HL-60 (cell line): ENCODE measurements around the gene CLEC20A.

Experiments
- DNase-seq, 2 experiments: peaks; one replicate each; pipeline ENCODE4 v3.0.0-alpha.2; 2010 to 2020; ENCODE audit warnings: low read depth in 1 of 2, low spot score in 1 of 2
- H3K27ac ChIP-seq: fragments of 250-450 bp; sonication (Bioruptor Pico); replicated peaks from 2 replicates; pipeline ENCODE4 v1.5.1; 2020; ENCODE audit warnings: mild to moderate bottlenecking, moderate library complexity
- H3K27me3 ChIP-seq: fragments of 250-450 bp; sonication (Bioruptor Pico); 2 replicates; pipeline ENCODE4 v1.5.1; 2021; ENCODE audit warnings: mild to moderate bottlenecking, moderate library complexity; ENCODE audit not compliant: insufficient read depth, poor library complexity, severe bottlenecking
- H3K4me3 ChIP-seq: replicated peaks from 2 replicates; pipeline ENCODE4 v1.5.1; 2011; ENCODE audit warnings: mild to moderate bottlenecking, control low read depth, low read length; ENCODE audit not compliant: insufficient read depth
- CTCF ChIP-seq: IDR thresholded peaks from one replicate; pipeline ENCODE4 v1.5.1; 2011; ENCODE audit warnings: low read length, control low read depth, inconsistent platforms; ENCODE audit not compliant: insufficient read depth
- GABPA ChIP-seq: IDR thresholded peaks from 2 replicates; pipeline ENCODE4 v1.6.1; 2012; ENCODE audit warnings: low read depth
- POLR2AphosphoS5 ChIP-seq: IDR thresholded peaks from 2 replicates; pipeline ENCODE4 v1.6.1; 2012; ENCODE audit warnings: low read depth
- SPI1 ChIP-seq: IDR thresholded peaks from 2 replicates; pipeline ENCODE4 v1.6.1; 2012; ENCODE audit warnings: low read depth, mild to moderate bottlenecking, borderline replicate concordance
- TF ChIP-seq, protein P1 (sequence below): IDR thresholded peaks from 2 replicates; pipeline ENCODE4 v1.6.1; 2012; ENCODE audit warnings: low read depth; ENCODE audit not compliant: insufficient replicate concordance

The CLEC20A gene

DNA sequence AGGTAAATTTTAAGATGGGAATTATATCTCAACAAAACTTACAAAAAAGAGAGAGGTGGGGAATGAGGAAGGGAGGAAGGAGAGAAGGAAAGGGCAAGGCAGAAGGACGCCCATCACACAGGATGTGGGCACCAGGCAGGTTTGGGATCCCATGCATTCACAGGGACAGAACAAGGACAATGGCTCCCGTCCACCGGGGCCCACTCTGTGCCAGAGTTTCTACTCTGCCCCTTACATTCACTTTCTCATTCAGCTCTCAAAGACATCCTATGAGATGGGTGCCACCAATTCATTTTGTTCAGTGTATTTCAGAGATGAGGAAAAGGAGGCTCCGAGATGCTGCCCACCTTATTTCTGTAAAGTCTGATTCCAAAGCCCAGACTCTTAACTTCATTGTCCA, 7.4 kb downstream of the CLEC20A start:
- no peak for DNase-seq
- Histone ChIP-seq H3K4me3 (no peak overlapping the region), H3K27ac (no peak overlapping the region), H3K27me3 (no peaks in the 10 kb centered on the region)
- TF ChIP-seq GABPA (no peak), SPI1 (no peak), POLR2AphosphoS5 (no peak), CTCF (no peak)
- TF ChIP-seq, protein P1, sequence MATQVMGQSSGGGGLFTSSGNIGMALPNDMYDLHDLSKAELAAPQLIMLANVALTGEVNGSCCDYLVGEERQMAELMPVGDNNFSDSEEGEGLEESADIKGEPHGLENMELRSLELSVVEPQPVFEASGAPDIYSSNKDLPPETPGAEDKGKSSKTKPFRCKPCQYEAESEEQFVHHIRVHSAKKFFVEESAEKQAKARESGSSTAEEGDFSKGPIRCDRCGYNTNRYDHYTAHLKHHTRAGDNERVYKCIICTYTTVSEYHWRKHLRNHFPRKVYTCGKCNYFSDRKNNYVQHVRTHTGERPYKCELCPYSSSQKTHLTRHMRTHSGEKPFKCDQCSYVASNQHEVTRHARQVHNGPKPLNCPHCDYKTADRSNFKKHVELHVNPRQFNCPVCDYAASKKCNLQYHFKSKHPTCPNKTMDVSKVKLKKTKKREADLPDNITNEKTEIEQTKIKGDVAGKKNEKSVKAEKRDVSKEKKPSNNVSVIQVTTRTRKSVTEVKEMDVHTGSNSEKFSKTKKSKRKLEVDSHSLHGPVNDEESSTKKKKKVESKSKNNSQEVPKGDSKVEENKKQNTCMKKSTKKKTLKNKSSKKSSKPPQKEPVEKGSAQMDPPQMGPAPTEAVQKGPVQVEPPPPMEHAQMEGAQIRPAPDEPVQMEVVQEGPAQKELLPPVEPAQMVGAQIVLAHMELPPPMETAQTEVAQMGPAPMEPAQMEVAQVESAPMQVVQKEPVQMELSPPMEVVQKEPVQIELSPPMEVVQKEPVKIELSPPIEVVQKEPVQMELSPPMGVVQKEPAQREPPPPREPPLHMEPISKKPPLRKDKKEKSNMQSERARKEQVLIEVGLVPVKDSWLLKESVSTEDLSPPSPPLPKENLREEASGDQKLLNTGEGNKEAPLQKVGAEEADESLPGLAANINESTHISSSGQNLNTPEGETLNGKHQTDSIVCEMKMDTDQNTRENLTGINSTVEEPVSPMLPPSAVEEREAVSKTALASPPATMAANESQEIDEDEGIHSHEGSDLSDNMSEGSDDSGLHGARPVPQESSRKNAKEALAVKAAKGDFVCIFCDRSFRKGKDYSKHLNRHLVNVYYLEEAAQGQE = no peak

- Histone ChIP-seq H3K27me3 (no peaks in the 10 kb centered on the region), H3K4me3 (no peak overlapping the region), H3K27ac (no peak overlapping the region)
- DNase-seq = no peak
- TF ChIP-seq CTCF (no peak), GABPA (no peak), SPI1 (no peak), POLR2AphosphoS5 (no peak)
- TF ChIP-seq, protein P1 = no peak
These were observed 8.4 kb downstream of the CLEC20A start for GRCh38 chr1:178488393-178488792.

DNA sequence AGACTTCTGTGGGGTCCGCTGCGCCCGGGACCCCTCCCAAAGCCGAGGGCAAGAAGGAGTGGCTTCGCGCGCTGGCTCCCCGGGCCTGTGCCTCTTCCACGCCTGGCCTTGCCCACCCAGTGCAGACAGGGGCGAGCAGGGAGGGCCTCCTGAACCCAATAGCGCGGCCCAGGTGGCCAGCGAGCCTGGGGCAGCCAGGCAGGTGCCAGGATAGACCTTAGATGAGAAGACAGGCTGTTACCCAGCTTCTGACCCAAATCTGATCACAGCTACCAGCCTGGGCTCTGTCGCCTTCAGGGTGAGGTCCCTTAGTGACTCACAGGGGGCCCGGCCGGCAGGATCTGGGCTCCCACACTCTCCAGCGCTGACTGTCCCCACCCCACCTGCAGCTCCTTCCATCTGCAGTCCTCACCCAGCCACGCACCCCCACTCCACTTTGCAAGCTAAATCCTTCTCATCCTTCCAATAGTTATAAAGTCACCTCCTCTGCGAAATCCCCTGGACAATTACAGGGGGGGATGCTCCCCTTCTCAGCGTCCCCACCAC, 9.6 kb downstream of the CLEC20A start:
- Histone ChIP-seq H3K4me3 (no peak overlapping the region), H3K27me3 (no peaks in the 10 kb centered on the region), H3K27ac (no peak overlapping the region)
- no peak for TF ChIP-seq SPI1
- TF ChIP-seq POLR2AphosphoS5 = no peak
- TF ChIP-seq CTCF = no peak
- no peak for TF ChIP-seq GABPA
- TF ChIP-seq, protein P1 = no peak
- DNase-seq = no peak
